Fibroblast of mammary gland (primary cell): ENCODE measurements around the gene FABP2.
A peak's percentile ranks its signal among the peaks of the same experiment; 100 is the strongest.
"Not testable (repeated sequence)": the region's sequence is repeated elsewhere in the genome, so short reads cannot be mapped to it uniquely, and the experiment has no call there.

Experiments used
- DNase-seq: peaks from one replicate; pipeline ENCODE4 v3.0.0-alpha.2; 2010; ENCODE audit warnings: low read depth
- H3K4me3 ChIP-seq: 2 replicates; pipeline ENCODE4 v1.5.1; 2011; ENCODE audit warnings: low read depth, mild to moderate bottlenecking, low read length, moderate library complexity; ENCODE audit not compliant: control insufficient read depth
- CTCF ChIP-seq: conservative IDR thresholded peaks from 2 replicates; pipeline ENCODE4 v1.5.1; 2011; ENCODE audit warnings: low read depth, low read length, inconsistent platforms; ENCODE audit not compliant: control insufficient read depth, insufficient read depth

Gene FABP2

GRCh38 chr4:119286377-119287002, 35.4 kb downstream of the FABP2 start:
- peak; percentile 53 for TF ChIP-seq CTCF
- DNase-seq, result peak; percentile 83
- no peak overlapping the region for H3K4me3 ChIP-seq

- no peak for TF ChIP-seq CTCF
- peak overlapping the region; percentile 8 for H3K4me3 ChIP-seq
- peak; percentile 32 for DNase-seq
Observed at GRCh38 chr4:119284876-119285780, 36.8 kb downstream of the FABP2 start.

GRCh38 chr4:119281393-119281792, 40.5 kb downstream of the FABP2 start:
- TF ChIP-seq CTCF, result no peak
- no peak for DNase-seq

GRCh38 chr4:119279945-119280344, 42.0 kb downstream of the FABP2 start:
- DNase-seq, H3K4me3 ChIP-seq: not testable (repeated sequence)

More at GRCh38 chr4:119281393-119281792, 40.5 kb downstream of the FABP2 start:
- no peak overlapping the region for H3K4me3 ChIP-seq

GRCh38 chr4:119279541-119279940, 42.4 kb downstream of the FABP2 start:
- not testable (repeated sequence) for H3K4me3 ChIP-seq, DNase-seq

- no peak for DNase-seq
- no peak for TF ChIP-seq CTCF
- no peak overlapping the region for H3K4me3 ChIP-seq
Observed at GRCh38 chr4:119271361-119272085, 50.4 kb downstream of the FABP2 start.

- no peak for TF ChIP-seq CTCF
- no peak overlapping the region for H3K4me3 ChIP-seq
- DNase-seq, result no peak
Observed at GRCh38 chr4:119268466-119268865, 53.5 kb downstream of the FABP2 start.
